SK-N-MC (cell line): ENCODE measurements around the gene UQCRQ.

Experiments used
- EZH2 ChIP-seq: fragments of 200-600 bp; sonication (generic); IDR thresholded peaks from one replicate; pipeline ENCODE4 v1.6.1; 2017; ENCODE audit warnings: antibody characterized with exemption
- POLR2AphosphoS5 ChIP-seq: IDR thresholded peaks from 2 replicates; pipeline ENCODE4 v1.6.1; 2012; ENCODE audit warnings: mild to moderate bottlenecking, low read depth, low read length, borderline replicate concordance

DNA sequence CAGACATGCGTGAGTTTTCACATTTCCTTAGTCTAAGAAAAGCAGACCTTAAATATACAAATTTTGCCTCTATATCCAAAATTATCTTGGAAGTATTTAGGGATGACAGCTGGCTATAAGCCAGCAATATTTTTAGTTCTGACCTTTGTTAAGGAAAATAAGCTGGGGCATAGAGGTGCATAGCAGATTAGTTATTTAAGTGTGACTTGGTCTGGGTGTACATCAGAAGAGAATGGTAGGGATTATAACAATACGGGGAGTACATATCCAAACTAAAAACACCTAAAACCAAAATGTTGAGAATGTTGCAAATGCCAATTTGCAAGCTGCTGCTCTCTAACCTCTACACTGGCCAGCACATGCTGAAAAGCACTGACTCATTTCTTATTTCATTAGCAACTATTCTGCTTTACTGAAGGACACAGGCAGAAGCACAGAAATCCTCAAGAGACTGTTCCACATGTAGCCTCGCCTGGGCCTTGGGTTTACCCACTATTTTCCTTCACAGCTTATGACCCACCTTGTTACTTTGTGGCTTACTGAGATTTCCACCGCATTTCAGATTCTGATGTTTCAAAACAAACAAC is 29.4 kb downstream of the UQCRQ start:
- TF ChIP-seq POLR2AphosphoS5 (no peak), EZH2 (no peak)
